ENCODE data around the gene WWOX.

WWOX gene

DNA sequence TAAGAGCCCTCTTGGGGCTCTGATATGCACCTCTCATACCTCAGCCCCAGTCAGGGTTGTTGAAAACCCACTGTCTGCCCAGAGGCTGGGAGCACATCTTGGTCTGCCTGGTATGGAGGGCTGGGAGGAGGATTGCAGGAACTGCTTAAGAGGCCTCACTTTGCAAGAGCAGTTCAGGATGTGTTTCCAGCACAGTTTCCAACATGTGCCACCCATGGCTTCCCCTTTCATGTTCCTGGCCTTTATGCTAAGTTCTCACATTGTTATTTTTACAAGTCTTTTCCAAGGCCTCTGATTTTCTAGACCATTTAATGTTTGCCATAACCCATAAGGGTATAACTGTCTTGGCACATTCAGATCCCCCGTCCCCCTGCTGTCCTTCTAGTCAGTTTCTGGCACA is 155.4 kb downstream of the WWOX start:
- intact Hi-C loops (cut with DNase I), result no loop called here
- no peak for DNase-seq

DNA sequence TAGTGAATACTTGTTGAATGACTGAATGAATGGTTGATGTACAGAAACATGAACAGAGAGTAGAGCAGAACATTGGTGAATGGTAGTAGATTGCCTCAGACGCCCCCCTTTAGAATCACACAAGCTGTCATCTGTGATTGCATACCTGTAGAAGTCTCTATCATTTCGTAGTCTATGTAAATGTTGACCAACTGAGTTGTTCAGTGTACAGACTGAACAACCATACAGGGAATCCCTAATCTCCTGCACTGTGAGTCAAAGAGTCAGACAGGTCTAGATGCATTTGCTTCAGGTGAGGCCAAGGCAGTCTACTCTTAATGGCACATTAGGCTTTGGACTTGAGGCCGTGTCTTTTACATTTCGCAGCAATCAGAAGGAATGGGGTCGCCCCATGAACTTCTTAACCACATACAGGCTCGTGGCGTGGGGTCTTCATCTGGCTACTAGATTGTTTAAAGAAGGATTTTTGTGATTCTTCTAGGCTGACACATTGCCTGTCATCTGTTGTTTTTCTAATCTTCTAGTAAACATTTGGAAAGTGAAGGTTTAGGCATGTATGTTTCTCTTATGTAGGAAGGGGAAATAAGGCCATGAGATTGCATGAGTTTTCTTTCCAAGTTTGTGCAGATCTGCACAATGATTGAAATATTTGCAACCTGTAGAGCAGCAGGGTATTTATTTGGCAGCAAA is 157.4 kb downstream of the WWOX start:
- intact Hi-C loops (cut with DNase I), result no loop called here
- DNase-seq, result no peak

DNA sequence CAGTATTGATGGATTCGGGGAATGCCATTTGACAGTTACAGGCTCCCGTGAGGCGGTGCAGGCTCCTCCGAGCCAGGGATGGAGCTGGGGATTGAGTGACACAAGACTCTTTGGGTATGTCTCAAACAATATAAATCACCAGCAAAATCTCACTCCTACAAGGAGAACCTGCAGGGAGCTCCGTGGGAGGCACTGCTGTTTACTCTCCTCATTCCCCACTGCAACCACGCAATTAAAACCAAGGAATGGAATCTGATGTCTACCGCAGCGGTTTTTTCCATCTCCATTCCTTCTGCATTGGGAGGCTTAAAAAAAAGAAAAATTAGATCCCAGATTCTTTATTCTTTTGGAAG is 157.9 kb downstream of the WWOX start:
- DNase-seq, result peak in 1 of 10 donors; percentile 81
- intact Hi-C loops (cut with DNase I), result no loop called here

DNA sequence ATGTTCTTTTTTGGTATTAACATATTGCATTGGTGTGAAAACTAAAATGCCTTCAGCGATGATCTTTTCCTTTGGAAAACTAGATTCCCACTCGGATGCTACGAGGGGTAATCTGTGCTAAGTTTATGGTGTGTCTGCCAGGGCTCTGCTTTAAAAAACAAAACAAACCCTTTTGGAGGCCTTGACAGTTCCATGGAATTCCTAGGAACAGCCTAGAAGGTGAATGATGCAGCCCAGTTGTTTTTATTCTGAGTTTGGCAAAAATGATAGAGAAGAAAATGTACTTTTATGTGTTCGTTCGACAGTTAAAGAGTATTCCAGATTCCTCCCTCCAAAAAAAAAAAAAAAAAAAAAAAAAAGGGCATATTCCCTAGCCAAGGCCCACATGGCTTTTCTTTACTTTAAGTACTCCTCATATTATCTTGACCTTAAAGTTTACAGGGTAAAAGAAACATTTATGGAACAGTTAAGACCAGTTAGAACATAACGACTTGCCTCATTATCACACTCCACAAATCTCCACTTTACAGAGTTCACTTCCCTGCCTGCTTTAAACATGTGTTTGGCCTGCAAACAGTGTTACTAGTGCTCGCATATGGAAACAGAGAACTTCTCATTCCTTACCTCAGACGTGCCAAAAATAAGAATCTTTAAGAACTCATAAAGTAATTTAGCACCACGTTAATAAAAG is 159.1 kb downstream of the WWOX start:
- no peak for DNase-seq
- intact Hi-C loops (cut with DNase I), result no loop called here

DNA sequence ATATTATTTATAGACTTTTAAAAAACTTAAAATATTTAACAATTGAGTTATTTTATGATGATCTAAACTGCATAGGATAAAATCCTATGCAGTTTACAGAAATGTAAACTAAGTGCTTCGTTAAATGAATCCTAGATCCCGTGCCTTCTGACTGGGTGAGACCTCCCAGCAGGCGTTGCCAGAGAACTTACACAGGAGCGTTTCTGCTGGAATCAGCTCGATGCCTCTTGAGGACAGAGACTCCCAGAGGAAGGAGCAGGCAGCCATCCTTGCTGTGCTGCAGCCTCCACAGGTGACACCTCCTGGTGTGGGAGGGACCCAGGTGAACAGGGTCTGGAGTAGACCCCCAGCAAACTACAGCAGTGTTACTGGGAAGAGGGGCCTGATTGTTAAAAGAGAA is 160.4 kb downstream of the WWOX start:
- no peak for DNase-seq
- intact Hi-C loops (cut with DNase I), result no loop called here

DNA sequence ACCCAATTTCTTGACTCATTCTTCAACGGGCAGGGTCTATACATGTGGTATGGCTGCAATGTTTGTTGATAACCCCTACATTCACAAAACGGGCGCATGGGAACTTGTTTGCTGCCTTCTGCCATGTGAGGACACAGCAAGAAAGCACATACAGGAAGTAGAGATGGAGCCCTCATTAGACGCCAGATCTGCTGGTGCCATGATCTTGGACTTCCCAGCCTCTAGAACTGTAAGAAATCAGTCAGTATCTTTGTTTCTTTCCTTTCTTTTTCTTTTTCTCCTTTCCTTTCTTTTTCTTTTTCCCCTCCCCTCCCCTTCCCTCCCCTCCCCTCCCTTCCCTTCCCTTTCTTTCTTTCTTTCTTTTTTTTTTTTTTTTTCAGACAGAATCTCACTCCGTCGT is 165.2 kb downstream of the WWOX start:
- intact Hi-C loops (cut with DNase I), result no loop called here
- no peak for DNase-seq

DNA sequence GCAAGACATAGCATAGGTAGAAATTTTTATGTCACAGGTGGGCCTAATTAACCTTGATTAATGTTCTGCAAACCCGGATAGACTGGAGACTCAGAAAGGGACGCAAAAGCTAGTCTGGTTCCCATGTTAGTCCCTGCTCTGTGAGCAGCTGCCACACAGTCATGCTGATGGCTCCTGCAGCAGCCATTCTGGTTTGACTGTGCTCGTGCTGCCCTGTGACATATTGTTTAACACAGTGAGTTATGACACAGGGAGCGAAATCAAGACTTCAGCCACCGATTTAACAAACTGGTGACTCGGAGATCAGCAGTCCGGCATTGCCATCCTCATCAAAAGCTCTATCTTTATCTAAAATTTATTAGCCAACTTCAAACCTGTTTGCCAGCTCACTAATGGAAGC is 169.8 kb downstream of the WWOX start:
- intact Hi-C loops (cut with DNase I), result no loop called here
- no peak for DNase-seq

DNA sequence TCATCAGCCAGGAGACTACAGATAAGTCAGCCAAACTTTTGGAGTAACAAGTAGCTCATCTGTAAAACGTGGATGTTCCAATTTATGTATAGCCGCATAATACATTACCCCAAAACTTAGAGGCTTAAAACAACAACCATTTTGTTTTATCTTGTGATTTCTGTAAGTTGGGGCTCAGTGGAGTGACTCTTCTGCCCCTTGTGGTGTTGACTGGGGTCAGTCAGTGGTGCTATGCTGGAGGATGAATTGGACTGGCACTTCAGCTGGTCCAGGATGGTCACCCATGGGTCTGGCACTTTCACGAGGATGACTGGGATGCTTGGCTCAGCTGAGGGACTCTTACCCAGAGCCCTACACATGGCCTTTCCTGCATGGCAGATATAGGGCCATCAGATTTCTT is 172.5 kb downstream of the WWOX start:
- intact Hi-C loops (cut with DNase I), result no loop called here
- no peak for DNase-seq

DNA sequence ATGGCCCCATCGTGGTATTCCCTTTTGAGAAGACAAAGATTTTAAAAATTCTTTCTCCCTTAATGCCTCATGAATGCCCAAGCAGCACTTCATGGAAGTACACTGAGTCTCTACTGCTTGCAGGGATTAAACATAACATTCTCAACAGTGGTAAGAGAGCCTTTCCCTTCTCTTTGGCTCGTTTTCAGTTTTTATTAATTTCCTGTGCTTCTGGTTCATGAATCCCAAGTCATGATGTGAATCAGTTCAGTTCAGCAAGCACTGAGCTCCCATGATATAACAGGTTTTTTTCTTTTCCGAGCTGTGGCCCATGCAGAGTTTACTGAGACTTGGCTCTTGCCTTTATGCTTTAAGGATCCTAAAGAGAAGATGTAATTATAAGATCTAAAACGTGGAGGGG is 175.3 kb downstream of the WWOX start:
- no peak for DNase-seq
- intact Hi-C loops (cut with DNase I), result no loop called here

DNA sequence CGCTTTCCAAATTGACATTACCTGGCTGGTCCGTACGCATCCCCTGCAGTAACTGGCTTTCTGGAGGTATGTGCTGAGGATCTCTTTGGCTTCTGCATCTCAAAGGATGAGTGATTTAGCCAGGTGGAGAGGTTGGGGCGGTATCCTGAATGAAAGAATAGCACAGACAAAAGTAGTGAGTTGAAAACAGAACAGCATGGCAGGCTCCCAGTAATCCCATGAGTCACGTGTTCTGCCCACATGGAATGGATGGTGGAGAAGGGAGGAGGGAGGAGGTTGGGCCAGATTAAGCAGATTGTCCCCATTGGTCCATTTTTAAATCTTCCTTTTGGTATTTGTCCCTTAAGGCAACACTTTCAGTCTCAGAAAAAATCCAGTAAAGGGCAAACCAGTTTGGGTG is 176.0 kb downstream of the WWOX start:
- intact Hi-C loops (cut with DNase I), result no loop called here
- no peak for DNase-seq

DNA sequence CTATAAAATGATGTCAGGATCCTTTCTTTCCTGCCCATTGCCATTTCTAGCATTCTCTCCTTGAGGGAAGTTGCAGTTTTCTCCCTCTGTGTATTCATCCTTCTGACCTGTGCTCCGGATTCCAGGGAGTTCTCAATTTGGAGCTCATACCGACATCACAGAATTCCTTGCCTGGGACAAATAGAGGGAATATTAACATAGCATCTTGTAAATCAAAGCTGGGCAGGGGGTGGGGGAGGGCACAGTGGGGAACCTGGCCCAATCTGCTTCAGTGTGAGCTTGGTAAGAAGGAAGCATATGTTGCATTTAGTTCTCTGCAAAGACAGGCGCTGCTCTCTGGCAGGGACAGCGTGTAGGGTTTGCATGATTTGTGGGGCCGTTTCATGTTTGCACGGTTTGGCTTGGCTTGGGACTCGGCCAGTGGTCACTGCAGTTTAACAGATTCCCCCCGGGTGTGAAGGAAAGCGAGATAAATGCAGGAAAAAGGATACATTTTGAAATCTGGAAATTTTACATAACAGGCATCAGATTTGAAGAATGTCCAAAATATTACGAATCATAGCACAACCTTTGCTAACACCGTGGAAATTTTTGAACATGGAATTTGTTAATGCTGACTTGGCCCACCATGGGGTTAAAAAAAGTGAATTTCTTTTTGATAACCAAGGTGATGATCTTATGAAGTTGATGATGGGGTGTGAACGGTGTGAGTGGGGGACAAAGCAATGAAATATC is 178.0 kb downstream of the WWOX start:
- intact Hi-C loops (cut with DNase I), result no loop called here
- DNase-seq, result no peak

DNA sequence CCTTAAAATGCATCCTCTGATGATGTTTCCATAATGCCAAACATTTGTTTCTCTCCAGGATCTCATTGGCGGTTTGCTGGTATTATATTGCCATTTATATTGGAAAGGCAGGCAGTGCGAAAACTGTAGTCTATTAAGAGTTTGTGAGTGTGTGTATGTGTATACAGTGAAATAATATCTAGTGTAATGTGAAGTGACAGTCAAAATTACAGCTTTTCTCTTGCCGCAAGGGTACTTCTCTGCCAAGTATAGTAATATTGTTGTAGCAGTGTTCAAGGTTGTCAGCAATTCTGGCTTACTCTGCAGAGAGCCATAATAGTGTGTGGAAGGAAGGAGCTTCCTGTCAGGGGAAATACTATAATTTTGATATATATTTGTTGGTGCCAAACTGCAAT is 178.6 kb downstream of the WWOX start:
- intact Hi-C loops (cut with DNase I), result no loop called here
- DNase-seq, result no peak

DNA sequence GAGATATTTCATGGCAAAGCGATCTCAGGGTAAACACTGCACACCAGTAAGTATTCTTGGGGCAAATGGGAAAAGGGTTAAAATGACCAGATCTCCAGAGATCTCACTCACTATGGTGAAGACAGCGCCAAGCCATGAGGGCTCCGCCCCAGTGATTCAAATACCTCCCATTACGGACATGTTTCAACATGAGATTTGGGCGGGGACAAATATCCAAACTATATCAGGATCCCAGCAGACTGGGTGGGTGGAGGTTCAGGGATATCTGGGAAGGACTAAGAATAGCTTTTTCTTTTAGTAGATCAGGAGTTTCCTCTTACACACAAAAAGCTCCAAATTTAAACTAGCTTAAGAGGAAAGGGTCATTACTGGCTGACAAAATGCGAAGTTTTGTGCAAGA is 181.7 kb downstream of the WWOX start:
- DNase-seq, result no peak
- intact Hi-C loops (cut with DNase I), result no loop called here

DNA sequence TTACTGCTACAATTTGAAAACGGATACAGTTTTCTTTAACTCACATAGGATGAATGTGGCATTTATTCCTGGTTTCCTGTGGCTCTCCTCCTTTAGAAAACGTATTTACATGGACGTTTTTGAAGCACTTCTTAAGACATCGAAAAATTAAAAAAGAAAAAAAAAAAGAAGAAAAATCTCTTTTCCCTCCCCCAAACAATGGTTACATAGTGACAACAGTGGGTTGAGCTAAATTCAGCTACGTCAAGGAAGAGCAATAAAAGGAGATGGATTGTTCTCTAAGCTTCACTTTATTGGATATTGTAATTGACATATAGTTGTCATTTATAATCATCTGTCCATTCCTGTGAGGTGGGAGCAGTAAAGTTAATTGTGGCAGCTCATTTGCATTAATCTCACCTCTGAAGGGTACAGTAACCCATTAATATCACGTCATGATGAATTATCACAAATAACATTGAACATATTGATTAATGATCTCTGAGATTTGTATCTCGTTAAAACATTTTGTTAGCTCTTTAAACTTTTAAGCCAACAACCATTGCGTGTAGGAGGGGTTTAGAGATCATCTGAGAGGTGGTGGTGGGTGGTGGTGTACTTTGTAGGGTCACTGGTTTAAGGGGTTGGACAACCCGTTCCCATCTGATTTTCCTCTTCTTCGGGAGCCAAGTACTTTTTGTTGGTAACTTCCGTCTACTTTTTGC is 184.2 kb downstream of the WWOX start:
- no peak for DNase-seq

DNA sequence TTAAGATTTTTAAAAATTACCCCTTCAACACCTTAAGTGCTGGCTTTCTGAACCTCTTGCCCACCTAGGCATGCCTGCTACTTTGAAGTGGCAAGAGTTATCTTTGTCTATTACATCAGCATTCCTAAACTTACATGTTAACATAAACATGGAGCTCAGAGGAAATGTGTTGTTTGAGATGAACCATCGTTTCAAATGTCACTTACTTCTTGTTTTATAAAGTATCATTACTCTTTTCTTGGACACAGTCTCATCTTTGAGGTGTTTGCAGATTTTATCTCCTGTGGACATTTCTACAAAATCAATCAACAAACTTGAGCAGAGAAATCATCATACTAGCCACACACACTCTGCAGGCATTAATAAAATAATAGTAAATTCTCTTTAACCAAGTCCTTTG is 184.9 kb downstream of the WWOX start:
- intact Hi-C loops (cut with DNase I), result no loop called here
- no peak for DNase-seq

More for the DNA sequence above, 184.2 kb downstream of the WWOX start:
- intact Hi-C loops (cut with DNase I), result no loop called here

DNA sequence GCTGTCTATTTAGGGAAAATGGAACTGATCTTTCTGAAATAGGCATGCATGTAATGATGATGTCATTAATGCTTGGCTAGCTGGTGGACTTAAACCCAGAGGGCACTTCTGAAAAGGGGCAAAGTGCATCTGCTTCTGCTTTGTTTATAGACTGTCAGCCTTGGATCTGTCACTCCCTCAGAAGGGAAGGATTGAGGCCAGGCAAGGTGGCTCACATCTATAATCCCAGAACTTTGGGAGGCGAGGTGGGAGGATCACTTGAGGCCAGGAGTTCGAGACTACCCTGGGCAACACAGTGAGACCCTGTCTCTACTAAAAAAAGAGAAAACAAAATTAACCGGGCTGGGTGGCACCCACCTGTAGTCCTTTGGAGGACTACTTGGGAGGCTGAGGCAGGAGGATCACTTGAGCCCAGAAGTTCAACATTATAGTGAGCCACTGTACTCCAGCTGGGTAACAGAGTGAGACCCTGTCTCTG is 185.5 kb downstream of the WWOX start:
- intact Hi-C loops (cut with DNase I), result no loop called here
- no peak for DNase-seq

DNA sequence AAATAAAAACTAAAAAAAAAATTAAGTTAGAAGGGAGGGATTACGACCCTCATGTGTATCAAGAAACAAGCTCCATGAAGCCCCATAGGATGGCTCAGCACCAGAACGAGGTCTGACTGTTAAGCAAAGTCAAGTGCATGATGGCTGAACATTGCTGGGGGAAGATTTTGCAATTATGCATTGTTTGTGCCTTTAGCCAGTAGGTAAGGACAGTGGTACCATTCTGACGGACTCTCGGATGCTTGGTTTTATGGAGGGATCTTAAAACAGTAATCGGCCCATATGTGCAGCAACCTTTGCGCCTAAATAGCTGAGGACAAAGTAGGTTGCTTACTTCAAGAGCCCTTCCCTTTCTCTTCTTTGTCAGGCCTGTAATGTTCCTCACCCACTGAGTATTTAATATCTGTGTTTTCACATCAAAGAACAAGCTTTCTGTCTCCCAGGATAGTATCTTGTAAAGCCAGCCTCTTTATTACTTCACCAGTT is 186.0 kb downstream of the WWOX start:
- intact Hi-C loops (cut with DNase I), result no loop called here
- DNase-seq, result no peak

DNA sequence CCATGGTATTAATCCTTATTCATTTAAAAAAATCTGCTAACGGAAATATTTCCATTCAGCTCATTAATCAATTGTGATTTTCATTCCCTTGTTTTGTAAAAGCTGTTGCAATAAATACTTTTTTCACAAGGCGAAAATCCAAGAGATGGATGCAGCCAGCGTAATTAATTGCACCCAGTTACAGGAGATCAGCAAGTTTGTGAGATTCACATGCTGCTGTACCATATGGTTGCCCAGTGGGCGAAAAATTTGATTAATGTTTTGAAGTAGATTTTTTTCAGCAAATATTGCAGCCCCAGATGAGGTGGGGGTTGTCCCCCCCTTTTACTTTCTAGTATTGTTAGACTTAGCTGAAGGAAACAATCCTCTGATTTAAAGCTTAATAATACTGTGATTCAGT is 186.6 kb downstream of the WWOX start:
- intact Hi-C loops (cut with DNase I), result no loop called here
- DNase-seq, result no peak

DNA sequence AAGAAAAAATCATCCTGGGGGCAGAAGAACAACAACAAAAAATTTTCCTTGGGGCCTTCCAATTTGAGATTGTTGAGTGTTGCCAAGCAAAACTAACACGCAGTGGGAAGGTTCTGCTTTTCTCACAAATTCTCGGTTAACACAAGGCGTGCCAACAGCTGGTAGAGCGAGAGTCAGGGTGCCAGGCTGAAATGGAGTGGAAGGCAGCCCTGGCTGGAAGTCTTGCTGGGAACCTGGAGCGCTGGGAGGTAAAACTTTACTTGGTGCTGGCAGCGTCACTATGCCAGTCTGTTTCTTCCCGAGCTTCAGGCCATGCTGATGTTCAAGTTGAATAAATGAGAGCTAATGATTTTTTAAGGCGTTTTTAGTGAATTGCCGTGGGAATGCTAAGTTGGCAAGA is 189.4 kb downstream of the WWOX start:
- DNase-seq, result peak in 6 of 10 donors; percentile 7 to 73 (median 15)
- intact Hi-C loops (cut with DNase I), result no loop called here

DNA sequence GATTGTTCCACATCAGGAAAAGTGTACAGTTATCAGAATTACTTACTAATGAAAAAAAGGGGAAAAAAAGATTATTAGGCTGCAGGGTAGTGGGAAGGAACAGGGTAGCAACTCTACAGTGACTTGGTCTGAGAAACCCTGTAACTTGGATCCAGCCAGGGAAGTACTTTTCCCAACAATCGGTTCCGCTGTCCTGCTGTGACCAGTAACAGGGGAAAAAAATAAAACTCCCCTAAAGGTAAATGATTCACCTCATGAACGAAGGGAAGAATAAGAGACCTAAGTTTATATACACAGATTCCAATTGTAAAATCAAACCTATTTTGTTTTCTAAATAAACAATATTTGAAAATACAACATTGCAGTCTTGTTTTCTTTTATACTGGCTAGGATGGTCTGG is 189.9 kb downstream of the WWOX start:
- no peak for DNase-seq
- intact Hi-C loops (cut with DNase I), result no loop called here

DNA sequence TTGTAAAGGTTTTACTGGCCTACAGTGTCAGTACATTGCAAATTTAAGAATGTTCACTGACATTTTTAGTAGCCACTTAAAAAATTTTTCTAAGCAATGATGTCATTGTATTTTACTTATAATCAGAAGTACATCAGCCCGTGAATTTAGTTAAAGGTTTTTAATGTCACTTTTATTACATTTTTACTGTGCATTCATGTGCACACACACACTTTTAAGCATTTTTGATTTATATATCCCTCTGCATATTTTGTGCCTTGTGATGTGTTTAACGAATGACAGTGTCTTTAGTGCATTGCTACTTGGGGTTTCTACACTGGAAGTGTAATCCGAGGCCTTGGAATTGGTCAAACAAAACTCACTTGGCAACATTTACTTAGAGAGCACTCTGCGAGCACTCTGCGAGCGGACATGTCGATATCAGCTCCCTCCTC is 190.4 kb downstream of the WWOX start:
- intact Hi-C loops (cut with DNase I), result no loop called here
- DNase-seq, result no peak

All from posterior cingulate gyrus (tissue), 11 donors.